HG03103 (cell line): ENCODE results near the gene SERPINB13.
"Not testable (repeated sequence)": the region's sequence is repeated elsewhere in the genome, so short reads cannot be mapped to it uniquely, and the experiment has no call there.

Experiments
- ATAC-seq: cut with Tn5 transposase; IDR thresholded peaks from one replicate; pipeline ENCODE4 v1.9.1; 2021; ENCODE audit warnings: low read depth; ENCODE audit not compliant: unreplicated experiment

The SERPINB13 gene

DNA sequence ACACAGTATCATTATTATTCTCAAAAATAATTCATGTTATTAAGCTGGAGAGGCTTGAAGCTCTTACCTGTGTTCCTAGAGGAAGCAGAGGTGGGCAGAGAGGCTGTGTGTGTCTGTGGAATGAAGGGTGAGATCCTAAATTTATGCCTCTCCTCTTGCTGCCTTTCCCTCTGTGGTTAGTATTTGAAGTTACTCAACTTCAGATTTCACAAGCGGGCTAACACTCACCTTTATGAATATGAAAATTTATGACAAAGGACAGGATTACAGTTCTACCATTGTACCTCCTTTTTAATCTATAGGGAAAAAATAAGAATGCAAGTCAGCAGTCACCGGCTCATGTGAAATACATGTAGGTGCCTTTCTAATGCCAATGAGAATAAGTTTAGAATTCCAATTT is 57.0 kb downstream of the SERPINB13 start, which contains the start of gene SERPINB4:
TSS of gene SERPINB4 (minus strand) at position 115 of the 400 bp plus-strand sequence. CDS start 679 bp downstream, outside the sequence.
- not testable (repeated sequence) for ATAC-seq

DNA sequence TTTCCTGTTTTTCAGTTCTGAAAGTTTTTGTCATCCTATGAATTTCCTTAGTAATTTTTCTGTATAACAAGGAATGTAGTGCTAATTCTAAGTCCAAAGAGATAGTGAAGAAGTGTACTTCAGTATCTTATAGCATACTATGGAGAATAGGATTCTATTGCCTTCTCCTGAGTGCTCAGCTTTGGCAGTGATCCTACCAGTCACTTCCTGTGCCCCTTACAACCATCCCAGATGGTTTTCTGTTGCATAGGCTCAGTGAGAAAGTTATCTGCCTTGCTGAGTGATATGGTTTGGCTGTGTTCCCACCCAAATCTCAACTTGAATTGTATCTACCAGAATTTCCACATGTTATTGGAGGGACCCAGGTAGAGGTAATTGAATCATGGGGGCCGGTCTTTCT is 57.6 kb downstream of the SERPINB13 start:
- not testable (repeated sequence) for ATAC-seq

DNA sequence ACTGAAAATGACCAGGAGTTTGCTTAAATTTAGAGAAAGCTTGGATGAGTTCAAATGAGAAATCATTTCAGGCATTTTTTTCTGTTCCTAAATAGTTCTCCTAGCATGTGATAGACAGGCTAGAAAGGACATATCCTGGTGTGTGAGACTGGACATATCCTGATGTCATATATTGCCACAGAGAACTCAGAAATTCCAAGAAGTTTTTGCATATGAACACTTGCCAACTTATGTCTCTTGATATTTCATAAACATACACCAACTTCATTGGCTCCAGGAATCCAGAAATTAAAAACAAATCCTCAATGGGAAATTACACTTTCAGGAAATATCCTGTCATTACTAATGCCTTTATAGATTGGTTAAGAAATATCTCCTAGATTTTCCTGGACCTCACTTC is 59.8 kb downstream of the SERPINB13 start:
- ATAC-seq, result no peak

DNA sequence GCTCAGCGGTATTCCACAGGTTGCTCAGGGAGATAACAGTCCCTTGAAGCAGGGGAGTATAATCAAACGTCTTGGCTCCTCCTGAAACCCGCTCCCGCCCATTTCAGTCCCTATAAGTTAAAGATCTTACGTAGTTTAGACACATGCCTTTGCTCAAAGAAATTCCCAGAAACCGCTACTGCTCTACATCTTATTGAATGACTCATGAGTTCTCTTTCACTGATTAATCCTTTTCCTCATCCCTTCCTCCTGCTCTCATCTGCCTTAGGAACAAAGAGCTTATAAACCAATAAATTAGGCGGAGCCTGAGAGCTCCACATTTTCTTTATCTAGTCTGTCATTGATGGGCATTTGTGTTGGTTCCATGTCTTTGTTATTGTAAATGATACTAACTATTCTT is 61.1 kb downstream of the SERPINB13 start:
- no peak for ATAC-seq
